GM21367 (cell line): Measurements from ENCODE around the gene AMPD3.

Experiments used
- ATAC-seq: cut with Tn5 transposase; IDR thresholded peaks from one replicate; pipeline ENCODE4 v1.9.1; 2021; ENCODE audit not compliant: unreplicated experiment

The AMPD3 gene

GRCh38 chr11:10454878-10455631 lies at the start of gene AMPD3:
Gene AMPD3, plus strand, starts transcription at chr11:10455264. Its CDS starts 6,256 bp downstream, at chr11:10461520.
- ATAC-seq: no peak

- no peak for ATAC-seq
Measured at GRCh38 chr11:10405865-10406592, 49.0 kb upstream of the AMPD3 start.

GRCh38 chr11:10407055-10407454 lies 48.0 kb upstream of the AMPD3 start:
- no peak for ATAC-seq

GRCh38 chr11:10407749-10408685 lies 47.0 kb upstream of the AMPD3 start:
- ATAC-seq: no peak

- ATAC-seq: no peak
Measured at GRCh38 chr11:10409207-10409661, 45.8 kb upstream of the AMPD3 start.

GRCh38 chr11:10410106-10410843 lies 44.8 kb upstream of the AMPD3 start:
- no peak for ATAC-seq

GRCh38 chr11:10410844-10411200 lies 44.2 kb upstream of the AMPD3 start:
- no peak for ATAC-seq

GRCh38 chr11:10412266-10412665 lies 42.8 kb upstream of the AMPD3 start:
- no peak for ATAC-seq

- peak; percentile 70 for ATAC-seq
Measured at GRCh38 chr11:10413268-10413667, 41.8 kb upstream of the AMPD3 start.

- ATAC-seq: no peak
Measured at GRCh38 chr11:10414181-10414580, 40.9 kb upstream of the AMPD3 start.

GRCh38 chr11:10414659-10415058 lies 40.4 kb upstream of the AMPD3 start:
- no peak for ATAC-seq

- ATAC-seq: no peak
Measured at GRCh38 chr11:10415817-10416392, 39.2 kb upstream of the AMPD3 start.

- no peak for ATAC-seq
Measured at GRCh38 chr11:10418259-10418949, 36.7 kb upstream of the AMPD3 start.

GRCh38 chr11:10418950-10419310 lies 36.1 kb upstream of the AMPD3 start:
- ATAC-seq: no peak

GRCh38 chr11:10426475-10426874 lies 28.6 kb upstream of the AMPD3 start:
- no peak for ATAC-seq

GRCh38 chr11:10428453-10428852 lies 26.6 kb upstream of the AMPD3 start:
- ATAC-seq: no peak

- no peak for ATAC-seq
Measured at GRCh38 chr11:10429526-10429925, 25.5 kb upstream of the AMPD3 start.

- ATAC-seq: no peak
Measured at GRCh38 chr11:10432493-10432892, 22.6 kb upstream of the AMPD3 start.

- no peak for ATAC-seq
Measured at GRCh38 chr11:10432971-10433370, 22.1 kb upstream of the AMPD3 start.

GRCh38 chr11:10436224-10436623 lies 18.8 kb upstream of the AMPD3 start:
- no peak for ATAC-seq
